ENCODE data around the gene WDR59. TPM values are rescaled to one million over a fixed set of nuclear protein-coding genes. Genes with fewer than 3 reads are reported as not detected.

Gene WDR59
- total RNA-seq, 1 donor: 14.8 TPM

DNA sequence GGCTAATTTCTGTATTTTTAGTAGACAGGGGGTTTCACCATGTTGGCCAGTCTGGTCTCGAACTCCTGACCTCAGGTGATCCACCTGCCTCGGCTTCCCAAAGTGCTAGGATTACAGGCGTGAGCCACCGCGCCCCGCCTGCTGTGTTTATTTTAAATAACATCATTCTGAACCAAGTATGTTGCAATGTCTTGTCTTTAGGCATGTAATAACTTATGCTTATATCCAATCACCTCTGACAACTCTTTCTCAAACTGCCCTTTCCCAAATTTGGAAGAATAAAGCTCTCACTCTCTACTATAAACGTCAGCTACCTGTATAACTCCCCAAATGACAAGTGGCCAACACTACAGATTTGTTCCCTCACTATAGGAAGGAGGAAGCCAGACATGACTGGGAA, 107.2 kb downstream of the WDR59 start:
- Histone ChIP-seq H3K4me1 (ENCODE audit: insufficient read depth, low read length) (no peaks in the 10 kb centered on the region), H4K20me1 (ENCODE audit: insufficient read depth, low read length) (no peaks in the 10 kb centered on the region), H3K9me3 (ENCODE audit: low read depth, low read length) (no peaks in the 10 kb centered on the region), H3K79me2 (ENCODE audit: insufficient read depth, low read length) (no peaks in the 10 kb centered on the region), H3K36me3 (ENCODE audit: insufficient read depth, low read length) (peaks cover 7% of the 10 kb centered on the region), H3K27ac (ENCODE audit: low read depth, low read length) (no peak overlapping the region), H2AFZ (ENCODE audit: low read length) (no peak overlapping the region), H3K4me3 (ENCODE audit: insufficient read depth, low read length) (no peak overlapping the region), H3K27me3 (ENCODE audit: insufficient read depth, low read length) (no peaks in the 10 kb centered on the region), H3K4me2 (ENCODE audit: insufficient read depth, low read length) (no peak overlapping the region)
- no peak for DNase-seq (ENCODE audit: insufficient read length, low spot score, missing footprints)
- TF ChIP-seq, protein P1, sequence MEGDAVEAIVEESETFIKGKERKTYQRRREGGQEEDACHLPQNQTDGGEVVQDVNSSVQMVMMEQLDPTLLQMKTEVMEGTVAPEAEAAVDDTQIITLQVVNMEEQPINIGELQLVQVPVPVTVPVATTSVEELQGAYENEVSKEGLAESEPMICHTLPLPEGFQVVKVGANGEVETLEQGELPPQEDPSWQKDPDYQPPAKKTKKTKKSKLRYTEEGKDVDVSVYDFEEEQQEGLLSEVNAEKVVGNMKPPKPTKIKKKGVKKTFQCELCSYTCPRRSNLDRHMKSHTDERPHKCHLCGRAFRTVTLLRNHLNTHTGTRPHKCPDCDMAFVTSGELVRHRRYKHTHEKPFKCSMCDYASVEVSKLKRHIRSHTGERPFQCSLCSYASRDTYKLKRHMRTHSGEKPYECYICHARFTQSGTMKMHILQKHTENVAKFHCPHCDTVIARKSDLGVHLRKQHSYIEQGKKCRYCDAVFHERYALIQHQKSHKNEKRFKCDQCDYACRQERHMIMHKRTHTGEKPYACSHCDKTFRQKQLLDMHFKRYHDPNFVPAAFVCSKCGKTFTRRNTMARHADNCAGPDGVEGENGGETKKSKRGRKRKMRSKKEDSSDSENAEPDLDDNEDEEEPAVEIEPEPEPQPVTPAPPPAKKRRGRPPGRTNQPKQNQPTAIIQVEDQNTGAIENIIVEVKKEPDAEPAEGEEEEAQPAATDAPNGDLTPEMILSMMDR (IDR thresholded peaks at IDR 0.05; ENCODE audit: extremely low read depth, low read depth, low read length): no peak

DNA sequence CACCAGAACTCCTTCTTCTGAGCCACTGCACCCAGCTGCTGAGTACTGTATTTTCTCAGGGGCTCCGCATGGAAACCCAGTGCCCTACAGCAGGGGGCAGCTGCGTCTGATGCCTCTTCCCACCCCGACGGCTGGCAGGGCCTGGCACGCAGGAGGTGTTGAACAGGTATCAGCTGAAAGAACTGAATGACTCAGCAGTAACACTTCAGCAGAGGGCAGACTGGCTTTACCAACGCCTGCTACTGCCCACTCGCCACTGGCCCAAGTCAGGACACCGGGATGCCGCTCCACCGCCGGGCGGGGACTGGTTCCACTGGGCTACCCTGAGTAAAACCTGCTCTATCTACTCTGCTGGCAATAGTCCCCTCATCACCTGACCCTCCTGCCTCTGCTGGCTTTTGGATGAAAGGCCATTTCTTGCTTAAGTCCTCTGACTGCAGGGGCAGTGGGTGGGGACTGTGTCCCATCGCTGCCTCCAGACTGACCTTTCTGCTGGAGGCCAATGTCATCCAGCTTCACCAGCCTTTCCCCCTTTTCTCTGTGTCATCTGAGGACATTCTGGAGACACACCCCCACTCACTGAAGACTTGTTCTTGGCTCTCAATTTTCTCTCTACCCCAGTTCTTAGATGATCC, 109.9 kb downstream of the WDR59 start:
- H3K4me1 ChIP-seq (ENCODE audit: insufficient read depth, low read length): no peaks in the 10 kb centered on the region
- H3K27ac ChIP-seq (ENCODE audit: low read depth, low read length): no peak overlapping the region
- no peak overlapping the region for H2AFZ ChIP-seq (ENCODE audit: low read length)
- H4K20me1 ChIP-seq (ENCODE audit: insufficient read depth, low read length): no peaks in the 10 kb centered on the region
- peaks cover 7% of the 10 kb centered on the region for H3K36me3 ChIP-seq (ENCODE audit: insufficient read depth, low read length)
- TF ChIP-seq, protein P1 (IDR thresholded peaks at IDR 0.05; ENCODE audit: extremely low read depth, low read depth, low read length): no peak
- no peaks in the 10 kb centered on the region for H3K27me3 ChIP-seq (ENCODE audit: insufficient read depth, low read length)
- no peak for DNase-seq (ENCODE audit: insufficient read length, low spot score, missing footprints)
- H3K4me3 ChIP-seq (ENCODE audit: insufficient read depth, low read length): no peak overlapping the region
- no peaks in the 10 kb centered on the region for H3K79me2 ChIP-seq (ENCODE audit: insufficient read depth, low read length)
- no peak overlapping the region for H3K4me2 ChIP-seq (ENCODE audit: insufficient read depth, low read length)
- H3K9me3 ChIP-seq (ENCODE audit: low read depth, low read length): no peaks in the 10 kb centered on the region

DNA sequence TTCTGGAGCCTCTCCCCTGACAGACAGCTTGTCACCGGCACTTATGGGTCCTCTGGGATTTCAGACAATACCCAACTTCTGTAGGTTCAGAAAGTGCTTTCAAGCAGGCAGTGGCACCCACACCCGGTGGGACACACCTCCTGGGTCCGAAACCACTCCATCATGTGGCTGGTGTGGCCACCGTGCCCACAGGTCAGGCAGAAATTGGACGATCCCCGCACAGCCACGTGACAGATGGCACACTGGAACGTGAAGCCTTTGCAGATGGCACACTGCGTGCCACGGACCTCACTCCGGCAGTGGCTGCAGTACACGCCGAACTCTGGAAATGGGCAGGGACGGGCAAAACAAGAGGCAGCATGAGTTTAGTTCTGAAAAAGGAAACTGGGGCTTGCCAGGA, 110.8 kb downstream of the WDR59 start:
- H3K4me1 ChIP-seq (ENCODE audit: insufficient read depth, low read length): no peaks in the 10 kb centered on the region
- no peaks in the 10 kb centered on the region for H4K20me1 ChIP-seq (ENCODE audit: insufficient read depth, low read length)
- no peak overlapping the region for H3K27ac ChIP-seq (ENCODE audit: low read depth, low read length)
- peaks cover 7% of the 10 kb centered on the region for H3K36me3 ChIP-seq (ENCODE audit: insufficient read depth, low read length)
- no peak overlapping the region for H2AFZ ChIP-seq (ENCODE audit: low read length)
- no peaks in the 10 kb centered on the region for H3K79me2 ChIP-seq (ENCODE audit: insufficient read depth, low read length)
- H3K27me3 ChIP-seq (ENCODE audit: insufficient read depth, low read length): no peaks in the 10 kb centered on the region
- H3K9me3 ChIP-seq (ENCODE audit: low read depth, low read length): no peaks in the 10 kb centered on the region
- H3K4me3 ChIP-seq (ENCODE audit: insufficient read depth, low read length): no peak overlapping the region
- H3K4me2 ChIP-seq (ENCODE audit: insufficient read depth, low read length): no peak overlapping the region
- TF ChIP-seq, protein P1 (IDR thresholded peaks at IDR 0.05; ENCODE audit: extremely low read depth, low read depth, low read length): no peak
- DNase-seq (ENCODE audit: insufficient read length, low spot score, missing footprints): no peak

DNA sequence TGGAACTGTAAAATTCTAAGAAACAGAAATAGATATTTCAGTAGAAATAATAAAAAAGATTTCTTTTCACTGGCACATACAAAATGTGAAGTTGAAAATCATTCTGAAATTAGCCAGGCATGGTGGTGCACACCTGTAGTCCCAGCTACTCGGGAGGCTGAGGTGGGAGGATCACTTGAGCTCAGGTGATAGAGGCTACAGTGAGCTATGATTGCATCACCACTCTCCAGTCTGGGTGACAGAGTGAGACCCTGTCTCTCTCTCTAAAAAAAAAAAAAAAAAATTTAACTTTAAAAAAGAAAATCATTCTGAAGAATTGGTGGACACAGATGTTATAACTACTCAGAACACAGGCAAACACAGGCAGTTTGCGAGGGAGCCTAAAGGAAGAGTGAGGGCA, 112.6 kb downstream of the WDR59 start:
- H4K20me1 ChIP-seq (ENCODE audit: insufficient read depth, low read length): no peaks in the 10 kb centered on the region
- no peak overlapping the region for H3K4me3 ChIP-seq (ENCODE audit: insufficient read depth, low read length)
- DNase-seq (ENCODE audit: insufficient read length, low spot score, missing footprints): no peak
- TF ChIP-seq, protein P1 (IDR thresholded peaks at IDR 0.05; ENCODE audit: extremely low read depth, low read depth, low read length): no peak
- H3K79me2 ChIP-seq (ENCODE audit: insufficient read depth, low read length): no peaks in the 10 kb centered on the region
- H3K27me3 ChIP-seq (ENCODE audit: insufficient read depth, low read length): no peaks in the 10 kb centered on the region
- no peak overlapping the region for H2AFZ ChIP-seq (ENCODE audit: low read length)
- no peaks in the 10 kb centered on the region for H3K9me3 ChIP-seq (ENCODE audit: low read depth, low read length)
- H3K4me1 ChIP-seq (ENCODE audit: insufficient read depth, low read length): no peaks in the 10 kb centered on the region
- peaks cover 7% of the 10 kb centered on the region for H3K36me3 ChIP-seq (ENCODE audit: insufficient read depth, low read length)
- no peak overlapping the region for H3K27ac ChIP-seq (ENCODE audit: low read depth, low read length)
- H3K4me2 ChIP-seq (ENCODE audit: insufficient read depth, low read length): no peak overlapping the region
